HepG2 (cell line): ENCODE measurements around the gene CSTPP1. TPM values are rescaled to one million over a fixed set of nuclear protein-coding genes. Genes with fewer than 3 reads are reported as not detected.

Experiments
- ATAC-seq: fragments of 200-7000 bp; cut with Tn5 transposase; 3 replicates; pipeline ENCODE4 v1.9.1; 2020; ENCODE audit warnings: mild to moderate bottlenecking, moderate library complexity
- BruUV-seq: library from RNA; stranded (reverse); fragments of 400-500 nt; replicated peaks from 2 replicates; lab custom pipeline; 2021; lab: Mats Ljungman, UMichigan
- CTCF ChIA-PET: fragments of 300-600 bp; formaldehyde crosslinking; extraction: SDS; loops from one replicate; lab custom pipeline; 2021; ENCODE audit warnings: low total read pairs, inconsistent platforms, low intra/inter-chr PET ratio; lab: Yijun Ruan, JAX
- POLR2A ChIA-PET: fragments of 350-600 bp; sonication (Branson Sonifier 250); formaldehyde crosslinking; loops from one replicate; lab custom pipeline; 2020; ENCODE audit warnings: antibody characterized with exemption, inconsistent platforms; lab: Yijun Ruan, JAX
- DNase-seq: peaks from one replicate; pipeline ENCODE4 v3.0.0-alpha.2; 2015; ENCODE audit warnings: low spot score
- FAIRE-seq: peaks from 3 replicates; lab custom pipeline; 2011; peaks lifted over from hg19 to GRCh38; lab: Jason Lieb, UNC
- H2AFZ ChIP-seq: one replicate; pipeline ENCODE4 v1.6.1; 2011; ENCODE audit warnings: low read length, inconsistent platforms
- H3K27ac ChIP-seq: fragments of 300-600 bp; 3 replicates; pipeline ENCODE4 v1.8.0; 2011; ENCODE audit warnings: mixed run types, mild to moderate bottlenecking, mixed read lengths, low read length, inconsistent platforms; ENCODE audit not compliant: insufficient read depth; ENCODE audit errors: extremely low read length
- H3K27me3 ChIP-seq, 2 experiments: fragments of 200-600 bp in 1 of 2; 2 replicates in 1 of 2; 3 replicates in 1 of 2; pipeline versions ENCODE4 v1.6.0 to v1.8.0; 2011; ENCODE audit warnings: low read length in 2 of 2, mild to moderate bottlenecking in 2 of 2, moderate library complexity in 2 of 2, inconsistent platforms in 1 of 2; ENCODE audit not compliant: insufficient read depth in 2 of 2, control insufficient read depth in 1 of 2
- H3K36me3 ChIP-seq, 2 experiments: fragments of 200-600 bp in 1 of 2; replicated peaks in 1 of 2; 2 replicates in 1 of 2; 3 replicates in 1 of 2; pipeline versions ENCODE4 v1.5.1 to v1.8.0; 2011; ENCODE audit warnings: low read length in 2 of 2, inconsistent platforms in 1 of 2; ENCODE audit not compliant: insufficient read depth in 2 of 2, control insufficient read depth in 1 of 2
- H3K4me1 ChIP-seq: 2 replicates; pipeline ENCODE4 v1.5.1; 2012; ENCODE audit warnings: low read length, inconsistent platforms; ENCODE audit not compliant: insufficient read depth
- H3K4me2 ChIP-seq: 2 replicates; pipeline ENCODE4 v1.6.0; 2011; ENCODE audit warnings: low read depth, low read length, inconsistent platforms
- H3K4me3 ChIP-seq, 3 experiments: fragments of 200-600 bp in 1 of 3; sonication (generic), shearing (Covaris generic) in 1 of 3; replicated peaks in 1 of 3; 2 replicates each; pipeline ENCODE4 v1.5.1; 2011 to 2016; ENCODE audit warnings: low read length in 3 of 3, inconsistent platforms in 2 of 3, low read depth in 2 of 3, mild to moderate bottlenecking in 2 of 3, control low read depth in 1 of 3, mixed read lengths in 1 of 3; ENCODE audit not compliant: insufficient read depth in 1 of 3
- H3K79me2 ChIP-seq: one replicate; pipeline ENCODE4 v1.6.1; 2011; ENCODE audit warnings: low read length, inconsistent platforms; ENCODE audit not compliant: insufficient read depth
- H3K9ac ChIP-seq: 2 replicates; pipeline ENCODE4 v1.6.0; 2011; ENCODE audit warnings: mild to moderate bottlenecking, low read depth, low read length, inconsistent platforms; ENCODE audit not compliant: insufficient read depth
- H3K9me3 ChIP-seq: 2 replicates; pipeline ENCODE4 v1.5.1; 2012; ENCODE audit warnings: mild to moderate bottlenecking, low read length
- H4K20me1 ChIP-seq: 2 replicates; pipeline ENCODE4 v1.6.0; 2011; ENCODE audit warnings: inconsistent platforms, mild to moderate bottlenecking, low read length, moderate library complexity; ENCODE audit not compliant: insufficient read depth
- DNMT1 ChIP-seq: sonication (generic); formaldehyde crosslinking; IDR thresholded peaks from 2 replicates; pipeline ENCODE4 v1.5.1; 2020; ENCODE audit warnings: mild to moderate bottlenecking, missing genetic modification reagents
- KAT8 ChIP-seq: IDR thresholded peaks from 2 replicates; pipeline ENCODE4 v1.6.1; 2016; ENCODE audit warnings: missing genetic modification reagents, missing compliant biosample characterization
- KDM5A ChIP-seq: fragments of 200-600 bp; sonication (generic); IDR thresholded peaks from 2 replicates; pipeline ENCODE4 v1.7.0; 2018; ENCODE audit warnings: antibody characterized with exemption, mild to moderate bottlenecking, low read length, borderline replicate concordance
- KDM5B ChIP-seq: sonication (generic); formaldehyde crosslinking; IDR thresholded peaks from 2 replicates; pipeline ENCODE4 v1.4.0; 2020; ENCODE audit warnings: missing genetic modification reagents, mild to moderate bottlenecking, borderline replicate concordance
- NFKBIZ ChIP-seq: IDR thresholded peaks from 2 replicates; pipeline ENCODE4 v1.6.1; 2018; ENCODE audit warnings: missing genetic modification reagents, missing compliant biosample characterization
- PITX1 ChIP-seq: sonication (generic); formaldehyde crosslinking; IDR thresholded peaks from 2 replicates; pipeline ENCODE4 v1.5.1; 2020; ENCODE audit warnings: mild to moderate bottlenecking, missing genetic modification reagents
- ZMYM3 ChIP-seq: sonication (generic); formaldehyde crosslinking; IDR thresholded peaks from 2 replicates; pipeline ENCODE4 v1.5.1; 2020; ENCODE audit warnings: mild to moderate bottlenecking, missing genetic modification reagents
- ZNF713 ChIP-seq: sonication (generic); formaldehyde crosslinking; IDR thresholded peaks from 2 replicates; pipeline ENCODE4 v1.4.0; 2020; ENCODE audit warnings: mild to moderate bottlenecking, missing genetic modification reagents
- ZNF775 ChIP-seq: sonication (generic); formaldehyde crosslinking; IDR thresholded peaks from 2 replicates; pipeline ENCODE4 v1.4.0; 2020; ENCODE audit warnings: missing genetic modification reagents, mild to moderate bottlenecking, moderate library complexity, borderline replicate concordance
- ZNF777 ChIP-seq: sonication (generic); formaldehyde crosslinking; IDR thresholded peaks from 2 replicates; pipeline ENCODE4 v1.4.0; 2020; ENCODE audit warnings: missing genetic modification reagents
- ZNF883 ChIP-seq: sonication (generic); formaldehyde crosslinking; IDR thresholded peaks from 2 replicates; pipeline ENCODE4 v1.5.1; 2020; ENCODE audit warnings: mild to moderate bottlenecking, missing genetic modification reagents; ENCODE audit errors: not compliant biosample characterization
- ZSCAN29 ChIP-seq: sonication (generic); formaldehyde crosslinking; conservative IDR thresholded peaks from 2 replicates; pipeline ENCODE4 v1.4.0; 2020; ENCODE audit warnings: mild to moderate bottlenecking, missing genetic modification reagents
- in situ Hi-C: cut with HindIII; loops from 2 replicates; pipeline ENCODE4 v1.10.0; 2017; ENCODE audit warnings: low pct_unique_long_range_greater_than_20kb; ENCODE audit not compliant: extremely low pct_ligation_motif_present
- intact Hi-C: fragments of 100-400 bp; cut with micrococcal nuclease; formaldehyde crosslinking; loops from one replicate; pipeline ENCODE4 v1.10.0; 2022; ENCODE audit not compliant: unreplicated experiment
- polyA plus RNA-seq, 8 experiments: library from polyadenylated mRNA; depleted of rRNA in 3 of 8; stranded (reverse) in 7 of 8; unstranded in 1 of 8; fragments of >200 nt; fragmentation: Illumina TruSeq in 4 of 8; extraction: Trizol in 4 of 8; gene quantifications; 2 replicates each; pipeline versions ENCODE4 v1.2.1 to v1.2.3, GENCODE V29; 2011 to 2016; ENCODE audit warnings: low read depth in 4 of 8, missing spikeins in 1 of 8, mixed read lengths in 1 of 8; ENCODE audit not compliant: insufficient read depth in 1 of 8
- total RNA-seq, 5 experiments: library from RNA; depleted of rRNA; stranded (reverse); fragments of >200 nt; fragmentation: Illumina TruSeq; extraction: Trizol; gene quantifications; 2 replicates each; pipeline ENCODE4 v1.2.3, GENCODE V29; 2016; ENCODE audit warnings: low read depth in 1 of 5
- TF ChIP-seq, protein P1 (sequence below): sonication (generic); formaldehyde crosslinking; IDR thresholded peaks from 2 replicates; pipeline ENCODE4 v1.8.0; 2022; ENCODE audit warnings: low read depth, missing genetic modification reagents
- TF ChIP-seq, protein P2 (sequence below): sonication (generic); formaldehyde crosslinking; IDR thresholded peaks from 2 replicates; pipeline ENCODE4 v1.8.0; 2022; ENCODE audit warnings: mild to moderate bottlenecking, missing genetic modification reagents, moderate library complexity
- TF ChIP-seq, protein P3 (sequence below): sonication (generic); formaldehyde crosslinking; IDR thresholded peaks from 2 replicates; pipeline ENCODE4 v1.5.0; 2020; ENCODE audit warnings: missing genetic modification reagents, mild to moderate bottlenecking, borderline replicate concordance
- TF ChIP-seq, protein P4 (sequence below): sonication (generic); formaldehyde crosslinking; IDR thresholded peaks from 2 replicates; pipeline ENCODE4 v1.4.0; 2020; ENCODE audit warnings: mild to moderate bottlenecking, missing genetic modification reagents

Gene CSTPP1
- total and polyA plus RNA-seq, 2 of the 13 experiments (the other 11 are each of a cell fraction or from before 2014, with no cell fraction given) = 12.3 to 14.6 TPM

DNA sequence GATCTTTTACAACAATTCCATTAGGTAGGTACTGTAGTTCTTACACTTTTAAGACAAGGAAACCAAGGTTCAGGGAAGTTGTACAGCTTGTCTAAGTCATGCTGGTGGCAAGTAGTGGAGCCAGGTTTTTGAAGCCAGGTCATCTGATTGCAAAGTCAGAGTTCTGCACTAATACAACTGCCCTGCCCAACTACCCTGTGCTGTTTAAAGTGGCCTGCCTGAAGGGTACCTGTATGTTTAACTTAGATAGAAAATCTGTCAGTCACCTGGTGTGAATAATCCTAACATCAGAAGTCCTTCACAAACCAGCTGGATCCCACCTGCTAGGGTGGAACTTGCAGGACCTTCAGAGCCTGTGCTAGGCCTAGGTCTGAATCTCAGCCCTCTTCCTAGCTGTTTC lies 195.9 kb downstream of the CSTPP1 start:
- CTCF ChIA-PET = no interaction called here
- Histone ChIP-seq H3K79me2 (no peaks in the 10 kb centered on the region), H3K4me1 (no peaks in the 10 kb centered on the region), H2AFZ (no peak overlapping the region), H3K36me3 (no peaks in the 10 kb centered on the region), H3K9ac (no peak overlapping the region), H3K4me2 (no peak overlapping the region), H3K27ac (no peak overlapping the region), H3K9me3 (no peaks in the 10 kb centered on the region), H4K20me1 (no peaks in the 10 kb centered on the region), H3K4me3 (no peak overlapping the region)
- ATAC-seq (no peak), FAIRE-seq (no peak), DNase-seq (no peak)
- TF ChIP-seq, protein P1, sequence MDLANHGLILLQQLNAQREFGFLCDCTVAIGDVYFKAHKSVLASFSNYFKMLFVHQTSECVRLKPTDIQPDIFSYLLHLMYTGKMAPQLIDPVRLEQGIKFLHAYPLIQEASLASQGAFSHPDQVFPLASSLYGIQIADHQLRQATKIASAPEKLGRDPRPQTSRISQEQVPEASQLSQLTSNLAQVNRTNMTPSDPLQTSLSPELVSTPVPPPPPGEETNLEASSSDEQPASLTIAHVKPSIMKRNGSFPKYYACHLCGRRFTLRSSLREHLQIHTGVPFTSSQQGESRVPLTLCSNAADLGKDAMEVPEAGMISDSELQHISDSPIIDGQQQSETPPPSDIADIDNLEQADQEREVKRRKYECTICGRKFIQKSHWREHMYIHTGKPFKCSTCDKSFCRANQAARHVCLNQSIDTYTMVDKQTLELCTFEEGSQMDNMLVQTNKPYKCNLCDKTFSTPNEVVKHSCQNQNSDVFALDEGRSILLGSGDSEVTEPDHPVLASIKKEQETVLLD = no peak
- TF ChIP-seq ZNF775 (CRISPR knock-in tag) = no peak
- no peak for TF ChIP-seq ZNF777 (CRISPR knock-in tag)
- TF ChIP-seq, protein P2, sequence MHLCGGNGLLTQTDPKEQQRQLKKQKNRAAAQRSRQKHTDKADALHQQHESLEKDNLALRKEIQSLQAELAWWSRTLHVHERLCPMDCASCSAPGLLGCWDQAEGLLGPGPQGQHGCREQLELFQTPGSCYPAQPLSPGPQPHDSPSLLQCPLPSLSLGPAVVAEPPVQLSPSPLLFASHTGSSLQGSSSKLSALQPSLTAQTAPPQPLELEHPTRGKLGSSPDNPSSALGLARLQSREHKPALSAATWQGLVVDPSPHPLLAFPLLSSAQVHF (CRISPR knock-in tag) = no peak
- TF ChIP-seq ZNF713 = no peak
- TF ChIP-seq KDM5B (CRISPR knock-in tag) = no peak
- TF ChIP-seq, protein P3, sequence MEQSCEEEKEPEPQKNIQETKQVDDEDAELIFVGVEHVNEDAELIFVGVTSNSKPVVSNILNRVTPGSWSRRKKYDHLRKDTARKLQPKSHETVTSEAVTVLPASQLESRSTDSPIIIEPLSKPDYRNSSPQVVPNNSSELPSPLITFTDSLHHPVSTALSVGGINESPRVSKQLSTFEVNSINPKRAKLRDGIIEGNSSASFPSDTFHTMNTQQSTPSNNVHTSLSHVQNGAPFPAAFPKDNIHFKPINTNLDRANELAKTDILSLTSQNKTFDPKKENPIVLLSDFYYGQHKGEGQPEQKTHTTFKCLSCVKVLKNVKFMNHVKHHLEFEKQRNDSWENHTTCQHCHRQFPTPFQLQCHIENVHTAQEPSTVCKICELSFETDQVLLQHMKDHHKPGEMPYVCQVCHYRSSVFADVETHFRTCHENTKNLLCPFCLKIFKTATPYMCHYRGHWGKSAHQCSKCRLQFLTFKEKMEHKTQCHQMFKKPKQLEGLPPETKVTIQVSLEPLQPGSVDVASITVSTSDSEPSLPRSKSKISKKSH = no peak
- no peak for TF ChIP-seq KAT8 (CRISPR knock-in tag)
- TF ChIP-seq NFKBIZ (CRISPR knock-in tag) = no peak
- no peak for TF ChIP-seq KDM5A
- no peak for TF ChIP-seq ZMYM3 (CRISPR knock-in tag)
- no peak for TF ChIP-seq DNMT1 (CRISPR knock-in tag)
- TF ChIP-seq, protein P4, sequence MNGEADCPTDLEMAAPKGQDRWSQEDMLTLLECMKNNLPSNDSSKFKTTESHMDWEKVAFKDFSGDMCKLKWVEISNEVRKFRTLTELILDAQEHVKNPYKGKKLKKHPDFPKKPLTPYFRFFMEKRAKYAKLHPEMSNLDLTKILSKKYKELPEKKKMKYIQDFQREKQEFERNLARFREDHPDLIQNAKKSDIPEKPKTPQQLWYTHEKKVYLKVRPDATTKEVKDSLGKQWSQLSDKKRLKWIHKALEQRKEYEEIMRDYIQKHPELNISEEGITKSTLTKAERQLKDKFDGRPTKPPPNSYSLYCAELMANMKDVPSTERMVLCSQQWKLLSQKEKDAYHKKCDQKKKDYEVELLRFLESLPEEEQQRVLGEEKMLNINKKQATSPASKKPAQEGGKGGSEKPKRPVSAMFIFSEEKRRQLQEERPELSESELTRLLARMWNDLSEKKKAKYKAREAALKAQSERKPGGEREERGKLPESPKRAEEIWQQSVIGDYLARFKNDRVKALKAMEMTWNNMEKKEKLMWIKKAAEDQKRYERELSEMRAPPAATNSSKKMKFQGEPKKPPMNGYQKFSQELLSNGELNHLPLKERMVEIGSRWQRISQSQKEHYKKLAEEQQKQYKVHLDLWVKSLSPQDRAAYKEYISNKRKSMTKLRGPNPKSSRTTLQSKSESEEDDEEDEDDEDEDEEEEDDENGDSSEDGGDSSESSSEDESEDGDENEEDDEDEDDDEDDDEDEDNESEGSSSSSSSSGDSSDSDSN (CRISPR knock-in tag) = no peak
- TF ChIP-seq ZNF883 = no peak
- TF ChIP-seq ZSCAN29 (CRISPR knock-in tag) = no peak
- no peak for TF ChIP-seq PITX1 (CRISPR knock-in tag)
- TF ChIP-seq, all 625 proteins: peak for 0
- POLR2A ChIA-PET = no interaction called here
- intact Hi-C loops = no loop called here
- H3K27me3 ChIP-seq = no peaks in the 10 kb centered on the region
- in situ Hi-C loops = no loop called here
- no TSS peak for BruUV-seq
